Body of pancreas (tissue), 4 donors: ENCODE results near the gene OGFR. TPM values are rescaled to one million over a fixed set of nuclear protein-coding genes. Genes with fewer than 3 reads are reported as not detected.

Source experiments
- ATAC-seq: fragments of 150-250 bp; one replicate; pipeline ENCODE4 v1.9.1; 2016
- DNase-seq, 4 donors: peaks; one replicate each; pipeline ENCODE4 v3.0.0-alpha.2; 2019
- H3K27ac ChIP-seq, 4 donors: fragments of 200-600 bp; sonication (generic); 1 replicate in 3 of 4; 2 replicates in 1 of 4; pipeline versions ENCODE4 v1.5.1 to v1.6.1; 2016 to 2019; ENCODE audit warnings: mild to moderate bottlenecking in 1 of 4, mixed read lengths in 1 of 4, moderate library complexity in 1 of 4
- H3K27me3 ChIP-seq, 2 donors: fragments of 200-600 bp; sonication (generic); one replicate each; pipeline ENCODE4 v1.6.0; 2016; ENCODE audit warnings: mild to moderate bottlenecking in 1 of 2
- H3K36me3 ChIP-seq, 2 donors: fragments of 200-600 bp; sonication (generic); replicated peaks in 1 of 2; 2 replicates each; pipeline ENCODE4 v1.5.1; 2016; ENCODE audit warnings: low read depth in 2 of 2; ENCODE audit not compliant: insufficient read depth in 1 of 2
- H3K4me1 ChIP-seq: fragments of 200-600 bp; sonication (generic); one replicate; pipeline ENCODE4 v1.6.0; 2016
- H3K4me3 ChIP-seq, 2 donors: fragments of 200-600 bp; sonication (generic); 1 replicate in 1 of 2; 2 replicates in 1 of 2; pipeline ENCODE4 v1.5.1; 2016 to 2019
- H3K9me3 ChIP-seq, 3 donors: fragments of 200-600 bp; sonication (generic); 1 replicate in 2 of 3; 2 replicates in 1 of 3; pipeline ENCODE4 v1.5.1; 2016
- POLR2A ChIP-seq, 3 donors: fragments of 450-650 bp; IDR thresholded peaks; one replicate each; pipeline ENCODE4 v1.6.1; 2016; ENCODE audit warnings: antibody characterized with exemption in 3 of 3, mild to moderate bottlenecking in 2 of 3
- WGBS, 2 donors: methylation state at CpG; one replicate each; pipeline ENCODE4 v1.1.5; 2017; 5-methylcytosine and 5-hydroxymethylcytosine counted together
- intact Hi-C: fragments of 100-400 bp; cut with DNase I; formaldehyde crosslinking; loops from one replicate; pipeline ENCODE4 v1.15.1; 2023
- total RNA-seq, 2 donors: library from RNA; depleted of rRNA; stranded (reverse); fragments of >200 nt; gene quantifications; one replicate each; pipeline ENCODE4 v1.1.0, GENCODE V29; 2016
- TF ChIP-seq, protein P1 (sequence below), 7 experiments: fragments of 450-650 bp in 4 of 7; fragments of 200-600 bp in 3 of 7; sonication (generic) in 3 of 7; IDR thresholded peaks; one replicate each; pipeline ENCODE4 v1.5.1; 2016 to 2019; ENCODE audit warnings: antibody characterized with exemption in 7 of 7

OGFR gene
- total RNA-seq, 2 donors from 2014 or later = 46.4 to 47.8 TPM

DNA sequence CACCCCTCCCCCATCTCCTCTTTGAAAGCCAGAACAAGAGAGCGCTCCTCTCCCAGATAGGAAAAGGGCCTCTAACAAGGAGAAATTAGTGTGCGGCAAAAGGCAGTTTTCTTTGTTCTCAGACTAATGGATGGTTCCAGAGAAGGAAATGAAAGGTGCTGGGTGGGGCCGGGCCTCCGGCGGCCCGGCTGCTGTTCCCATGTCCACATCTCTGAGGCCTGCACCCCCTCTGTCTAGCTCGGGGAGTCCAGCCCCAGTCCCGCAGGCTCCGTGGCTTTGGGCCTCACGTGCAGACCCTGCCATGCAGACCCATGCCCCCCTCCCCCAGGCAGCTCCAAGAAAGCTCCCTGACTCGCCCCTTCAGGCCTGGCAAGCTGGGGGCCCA is 44.2 kb upstream of the OGFR start:
- WGBS, 2 donors = 66 to 78% methylated on average over 6 to 11 of the region's 11 CpGs
- no peaks in the 10 kb centered on the region for H3K27me3 ChIP-seq
- H3K4me3 ChIP-seq = no peak overlapping the region
- ATAC-seq (no peak), DNase-seq (no peak)
- no peaks in the 10 kb centered on the region for H3K9me3 ChIP-seq
- H3K4me1 ChIP-seq = peaks cover 16% of the 10 kb centered on the region
- no peaks in the 10 kb centered on the region for H3K36me3 ChIP-seq
- TF ChIP-seq POLR2A (IDR thresholded peaks at IDR 0.05) = no peak
- peak overlapping the region in 1 of 4 donors; percentile 9 for H3K27ac ChIP-seq
- intact Hi-C loops = no loop called here

DNA sequence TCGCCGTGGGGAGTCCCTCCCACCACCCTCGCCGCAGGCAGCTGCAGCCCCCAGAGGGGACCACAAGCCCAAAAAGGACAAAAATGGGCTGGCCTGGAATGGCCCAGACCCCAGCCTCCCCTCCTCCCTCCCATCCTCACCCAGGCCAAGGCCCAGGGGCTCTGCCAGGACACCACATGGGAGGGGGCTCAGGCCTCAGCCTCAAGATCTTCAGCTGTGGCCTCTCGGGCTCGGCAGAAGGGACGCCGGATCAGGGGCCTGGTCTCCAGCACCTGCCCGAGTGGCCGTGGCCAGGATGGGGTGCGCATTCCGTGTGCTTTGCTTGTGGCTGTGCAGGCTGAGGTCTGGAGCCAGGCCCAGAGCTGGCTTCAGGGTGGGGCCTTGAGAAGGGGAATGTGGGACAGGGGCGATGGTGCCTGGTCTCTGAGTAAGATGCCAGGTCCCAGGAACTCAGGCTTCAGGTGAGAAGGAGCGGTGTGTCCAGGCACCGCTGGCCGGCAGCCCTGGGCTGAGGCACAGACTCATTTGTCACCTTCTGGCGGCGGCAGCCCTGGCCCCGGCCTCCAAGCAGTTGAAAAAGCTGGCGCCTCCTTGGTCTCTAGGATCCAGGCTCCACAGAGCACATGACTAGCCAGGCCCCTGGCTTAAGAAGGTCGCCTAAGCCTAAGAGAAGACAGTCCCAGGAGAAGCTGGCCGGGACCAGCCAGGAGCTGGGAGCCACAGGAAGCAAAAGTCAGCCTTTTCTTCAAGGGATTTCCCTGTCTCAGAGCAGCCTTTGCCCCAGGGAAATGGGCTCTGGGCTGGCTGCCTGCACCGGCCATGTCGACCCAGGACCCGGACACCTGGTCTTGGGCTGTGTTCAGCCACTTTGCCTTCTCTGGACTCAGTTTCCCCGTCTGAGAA is 43.5 kb upstream of the OGFR start:
- TF ChIP-seq POLR2A (IDR thresholded peaks at IDR 0.05) = no peak
- TF ChIP-seq, protein P1, sequence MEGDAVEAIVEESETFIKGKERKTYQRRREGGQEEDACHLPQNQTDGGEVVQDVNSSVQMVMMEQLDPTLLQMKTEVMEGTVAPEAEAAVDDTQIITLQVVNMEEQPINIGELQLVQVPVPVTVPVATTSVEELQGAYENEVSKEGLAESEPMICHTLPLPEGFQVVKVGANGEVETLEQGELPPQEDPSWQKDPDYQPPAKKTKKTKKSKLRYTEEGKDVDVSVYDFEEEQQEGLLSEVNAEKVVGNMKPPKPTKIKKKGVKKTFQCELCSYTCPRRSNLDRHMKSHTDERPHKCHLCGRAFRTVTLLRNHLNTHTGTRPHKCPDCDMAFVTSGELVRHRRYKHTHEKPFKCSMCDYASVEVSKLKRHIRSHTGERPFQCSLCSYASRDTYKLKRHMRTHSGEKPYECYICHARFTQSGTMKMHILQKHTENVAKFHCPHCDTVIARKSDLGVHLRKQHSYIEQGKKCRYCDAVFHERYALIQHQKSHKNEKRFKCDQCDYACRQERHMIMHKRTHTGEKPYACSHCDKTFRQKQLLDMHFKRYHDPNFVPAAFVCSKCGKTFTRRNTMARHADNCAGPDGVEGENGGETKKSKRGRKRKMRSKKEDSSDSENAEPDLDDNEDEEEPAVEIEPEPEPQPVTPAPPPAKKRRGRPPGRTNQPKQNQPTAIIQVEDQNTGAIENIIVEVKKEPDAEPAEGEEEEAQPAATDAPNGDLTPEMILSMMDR (IDR thresholded peaks at IDR 0.05) = no peak
- Histone ChIP-seq H3K36me3 (no peaks in the 10 kb centered on the region), H3K4me1 (peaks cover 16% of the 10 kb centered on the region), H3K4me3 (no peak overlapping the region), H3K27me3 (no peaks in the 10 kb centered on the region), H3K9me3 (no peaks in the 10 kb centered on the region), H3K27ac (peak overlapping the region; percentile 9 to 25 (median 16))
- WGBS, 2 donors = 27 to 42% methylated on average over 13 to 26 of the region's 26 CpGs
- peak; percentile 63 for ATAC-seq
- DNase-seq = peak in 2 of 4 donors; percentile 46 to 63
- intact Hi-C loops = no loop called here

DNA sequence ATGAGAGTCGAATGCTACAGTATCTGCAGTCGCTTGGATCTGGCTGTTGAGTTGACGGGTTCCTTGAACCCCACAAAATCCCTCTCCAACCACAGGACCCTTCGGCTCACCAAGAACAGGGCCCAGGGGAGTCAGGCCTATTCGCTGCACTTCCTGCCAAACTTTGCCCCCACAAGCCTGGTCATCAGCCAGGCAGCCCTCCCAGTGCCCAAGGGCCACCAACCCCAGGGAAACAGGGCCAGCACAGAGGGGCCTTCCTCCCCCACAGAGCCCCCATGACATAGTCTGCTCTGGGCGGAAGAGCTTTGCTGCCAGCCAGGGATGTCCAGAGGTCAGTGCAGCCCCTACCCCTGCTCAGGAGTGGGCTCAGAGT is 42.9 kb upstream of the OGFR start:
- H3K27ac ChIP-seq = peak overlapping the region in 3 of 4 donors; percentile 9 to 25 (median 14)
- ATAC-seq (no peak), DNase-seq (no peak)
- intact Hi-C loops = no loop called here
- peaks cover 16% of the 10 kb centered on the region for H3K4me1 ChIP-seq
- TF ChIP-seq, protein P1 (IDR thresholded peaks at IDR 0.05) = no peak
- no peak for TF ChIP-seq POLR2A (IDR thresholded peaks at IDR 0.05)
- 71% methylated on average over 5 of the region's 6 CpGs for WGBS, 2 donors
- H3K27me3 ChIP-seq = no peaks in the 10 kb centered on the region
- H3K36me3 ChIP-seq = no peaks in the 10 kb centered on the region
- no peaks in the 10 kb centered on the region for H3K9me3 ChIP-seq
- H3K4me3 ChIP-seq = no peak overlapping the region

DNA sequence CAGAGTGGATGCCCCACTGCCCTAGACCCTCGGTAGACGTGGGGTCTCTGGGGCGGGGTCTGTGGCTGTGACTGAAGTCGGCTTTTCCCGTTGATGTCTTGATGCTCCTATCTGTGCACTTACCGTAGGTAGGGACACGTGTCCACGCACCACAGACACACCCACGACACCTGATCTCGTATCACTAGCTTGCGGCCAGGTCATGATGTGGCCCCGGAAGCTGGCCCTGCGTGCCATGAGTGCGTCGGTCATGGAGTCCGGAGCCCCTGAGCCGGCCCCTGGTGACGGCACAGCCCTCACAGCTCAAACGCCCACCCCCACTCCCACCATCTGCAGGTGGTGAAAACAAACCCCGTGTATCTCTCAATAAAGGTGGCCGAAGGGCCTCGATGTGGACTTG is 42.3 kb upstream of the OGFR start:
- Histone ChIP-seq H3K4me3 (no peak overlapping the region), H3K9me3 (no peaks in the 10 kb centered on the region), H3K27ac (no peak overlapping the region), H3K4me1 (peaks cover 16% of the 10 kb centered on the region), H3K27me3 (no peaks in the 10 kb centered on the region), H3K36me3 (no peaks in the 10 kb centered on the region)
- TF ChIP-seq, protein P1 (IDR thresholded peaks at IDR 0.05) = no peak
- TF ChIP-seq POLR2A (IDR thresholded peaks at IDR 0.05) = no peak
- intact Hi-C loops = no loop called here
- no peak for ATAC-seq
- WGBS, 2 donors = 74 to 80% methylated on average over 14 to 19 of the region's 22 CpGs
- DNase-seq = no peak

DNA sequence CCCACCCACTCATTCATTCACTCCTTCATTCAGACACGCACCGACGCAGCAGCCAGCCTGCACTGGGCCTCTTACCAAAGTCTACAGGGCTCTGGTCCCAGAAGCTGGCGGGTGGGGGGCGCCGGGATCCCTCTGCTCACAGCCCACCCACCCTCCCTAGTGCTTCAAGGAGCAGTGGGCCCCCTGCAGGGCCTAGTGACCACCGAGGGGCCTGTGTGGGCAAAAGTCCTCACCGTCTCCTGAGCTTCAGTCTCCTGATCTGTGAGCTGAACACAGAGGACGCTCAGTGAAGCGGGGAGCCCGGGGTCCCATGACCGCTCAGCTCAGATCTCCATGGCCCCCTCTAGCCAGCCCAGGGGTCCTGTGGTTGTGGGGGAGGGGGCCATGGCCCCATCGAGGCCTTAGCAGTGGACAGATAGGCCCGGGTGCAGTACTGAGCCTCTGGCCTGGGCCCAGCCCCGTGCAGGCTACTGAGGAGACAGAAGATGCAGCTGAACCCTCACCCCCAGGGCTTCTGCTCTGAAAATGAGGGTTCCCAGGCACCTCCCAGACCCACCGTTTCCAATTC is 41.8 kb upstream of the OGFR start:
- no peaks in the 10 kb centered on the region for H3K36me3 ChIP-seq
- no peaks in the 10 kb centered on the region for H3K9me3 ChIP-seq
- WGBS, 2 donors = 69 to 81% methylated on average over 7 to 12 of the region's 16 CpGs
- H3K4me3 ChIP-seq = no peak overlapping the region
- DNase-seq (no peak), ATAC-seq (no peak)
- no peak overlapping the region for H3K27ac ChIP-seq
- H3K4me1 ChIP-seq = peaks cover 20% of the 10 kb centered on the region
- TF ChIP-seq, protein P1 (IDR thresholded peaks at IDR 0.05) = no peak
- TF ChIP-seq POLR2A (IDR thresholded peaks at IDR 0.05) = no peak
- no peaks in the 10 kb centered on the region for H3K27me3 ChIP-seq
- intact Hi-C loops = no loop called here
